Liver (tissue), 9 donors: ENCODE measurements around the gene SCAMP1. TPM values are rescaled to one million over a fixed set of nuclear protein-coding genes. Genes with fewer than 3 reads are reported as not detected.
"Not testable (repeated sequence)": the region's sequence is repeated elsewhere in the genome, so short reads cannot be mapped to it uniquely, and the experiment has no call there.

ENCODE experiments used
- DNase-seq: peaks from one replicate; pipeline ENCODE4 v3.0.0-alpha.2; 2017; ENCODE audit warnings: low spot score
- H3K27ac ChIP-seq, 2 donors: one replicate each; pipeline ENCODE4 v1.7.0; 2013; ENCODE audit warnings: inconsistent platforms in 2 of 2, low read length in 2 of 2, control low read depth in 1 of 2, low read depth in 1 of 2, mild to moderate bottlenecking in 1 of 2
- H3K27me3 ChIP-seq, 4 donors: one replicate each; pipeline versions ENCODE4 v1.6.1 to v1.7.0; 2013; ENCODE audit warnings: low read length in 3 of 4, inconsistent platforms in 1 of 4, mild to moderate bottlenecking in 1 of 4, moderate library complexity in 1 of 4; ENCODE audit not compliant: control insufficient read depth in 4 of 4, insufficient read depth in 4 of 4
- H3K36me3 ChIP-seq, 4 donors: one replicate each; pipeline versions ENCODE4 v1.6.1 to v1.7.0; 2013; ENCODE audit warnings: low read length in 3 of 4, mild to moderate bottlenecking in 3 of 4, low read depth in 1 of 4, moderate library complexity in 1 of 4; ENCODE audit not compliant: control insufficient read depth in 4 of 4, insufficient read depth in 3 of 4
- H3K4me1 ChIP-seq, 4 donors: one replicate each; pipeline versions ENCODE4 v1.6.1 to v1.7.0; 2013; ENCODE audit warnings: low read length in 3 of 4, mild to moderate bottlenecking in 3 of 4, moderate library complexity in 1 of 4; ENCODE audit not compliant: control insufficient read depth in 4 of 4, insufficient read depth in 4 of 4
- H3K4me3 ChIP-seq, 3 donors: one replicate each; pipeline versions ENCODE4 v1.6.1 to v1.7.0; 2013; ENCODE audit warnings: low read length in 3 of 3, control low read depth in 1 of 3, low read depth in 1 of 3, mild to moderate bottlenecking in 1 of 3
- H3K9ac ChIP-seq, 2 donors: one replicate each; pipeline ENCODE4 v1.7.0; 2013; ENCODE audit warnings: low read length in 2 of 2, mild to moderate bottlenecking in 2 of 2, moderate library complexity in 2 of 2, control low read depth in 1 of 2, low read depth in 1 of 2
- H3K9me3 ChIP-seq, 4 donors: one replicate each; pipeline versions ENCODE4 v1.6.1 to v1.7.0; 2013; ENCODE audit warnings: low read length in 3 of 4; ENCODE audit not compliant: control insufficient read depth in 4 of 4
- ATF3 ChIP-seq: IDR thresholded peaks from 2 replicates; pipeline ENCODE4 v1.6.1; 2016; ENCODE audit warnings: antibody characterized with exemption
- CTCF ChIP-seq: fragments of 150-350 bp; IDR thresholded peaks from 2 replicates; pipeline ENCODE4 v1.5.1; 2017; ENCODE audit warnings: improper control_type of control experiment, low read depth, low read length; ENCODE audit not compliant: missing input control
- EGR1 ChIP-seq, 2 donors: IDR thresholded peaks; 2 replicates each; pipeline ENCODE4 v1.6.1; 2016 to 2018; ENCODE audit warnings: antibody characterized with exemption in 2 of 2, low read depth in 2 of 2
- FOXA1 ChIP-seq: IDR thresholded peaks from 2 replicates; pipeline ENCODE4 v1.6.1; 2016; ENCODE audit warnings: antibody characterized with exemption
- FOXA2 ChIP-seq: IDR thresholded peaks from 2 replicates; pipeline ENCODE4 v1.6.1; 2016; ENCODE audit warnings: antibody characterized with exemption
- HNF4A ChIP-seq, 2 donors: conservative IDR thresholded peaks; 2 replicates each; pipeline ENCODE4 v1.6.1; 2016; ENCODE audit warnings: antibody characterized with exemption in 2 of 2, mild to moderate bottlenecking in 2 of 2
- JUND ChIP-seq, 2 donors: IDR thresholded peaks; 2 replicates each; pipeline ENCODE4 v1.6.1; 2016; ENCODE audit warnings: antibody characterized with exemption in 2 of 2
- MAX ChIP-seq: IDR thresholded peaks from 2 replicates; pipeline ENCODE4 v1.6.1; 2016; ENCODE audit warnings: antibody characterized with exemption
- RAD21 ChIP-seq, 2 donors: IDR thresholded peaks; 2 replicates each; pipeline ENCODE4 v1.6.1; 2016; ENCODE audit warnings: antibody characterized with exemption in 2 of 2, mild to moderate bottlenecking in 2 of 2
- REST ChIP-seq: IDR thresholded peaks from 2 replicates; pipeline ENCODE4 v1.6.1; 2016; ENCODE audit warnings: antibody characterized with exemption, mild to moderate bottlenecking
- SP1 ChIP-seq: IDR thresholded peaks from 2 replicates; pipeline ENCODE4 v1.6.1; 2018; ENCODE audit warnings: antibody characterized with exemption, mild to moderate bottlenecking
- TAF1 ChIP-seq: conservative IDR thresholded peaks from 2 replicates; pipeline ENCODE4 v1.6.1; 2016; ENCODE audit warnings: antibody characterized with exemption, mild to moderate bottlenecking
- YY1 ChIP-seq: IDR thresholded peaks from 2 replicates; pipeline ENCODE4 v1.6.1; 2016; ENCODE audit warnings: antibody characterized with exemption, mild to moderate bottlenecking
- WGBS: extraction: QIAGEN DNeasy Blood & Tissue Kit; methylation state at CpG from one replicate; pipeline ENCODE4 v1.1.7; 2013; 5-methylcytosine and 5-hydroxymethylcytosine counted together
- polyA plus RNA-seq, 2 donors: library from polyadenylated mRNA; stranded (reverse) in 1 of 2; unstranded in 1 of 2; fragments of 200-250 nt in 1 of 2; fragments of >200 nt in 1 of 2; fragmentation: Nextera tagmentation in 1 of 2; extraction: Ambion mirVana in 1 of 2; gene quantifications; one replicate each; pipeline versions ENCODE4 v1.2.1 to v1.2.3, GENCODE V29; 2013 to 2015
- total RNA-seq, 2 donors: library from RNA; depleted of rRNA; stranded (reverse); fragments of >200 nt; gene quantifications; one replicate each; pipeline ENCODE4 v1.2.3, GENCODE V29; 2014
- donor health status: healthy.
- donor health status: healthy.
- donor health status: healthy.
- donor health status: healthy.
- donor health status: healthy.

Gene SCAMP1
- total and polyA plus RNA-seq, 4 donors = 5.9 to 15.0 (median 9.0) TPM

GRCh38 chr5:78355561-78355960 is 4.9 kb upstream of the SCAMP1 start:
- Histone ChIP-seq H3K36me3 (no peaks in the 10 kb centered on the region), H3K27ac (no peak overlapping the region), H3K27me3 (no peaks in the 10 kb centered on the region), H3K9ac (no peak overlapping the region), H3K4me1 (peaks cover 0 to 10% (median 6%) of the 10 kb centered on the region in 4 donors), H3K4me3 (no peak overlapping the region), H3K9me3 (no peaks in the 10 kb centered on the region)
- TF ChIP-seq MAX = no peak
- WGBS = 90% methylated on average over 2 of the region's 2 CpGs
- no peak for DNase-seq

- Histone ChIP-seq H3K4me1 (peaks cover 5 to 14% (median 7%) of the 10 kb centered on the region in 4 donors), H3K9ac (peak overlapping the region; percentile 67 to 88), H3K4me3 (peak overlapping the region; percentile 82 to 90 (median 85))
- not testable (repeated sequence) for DNase-seq, H3K9me3 ChIP-seq, H3K27me3 ChIP-seq, H3K36me3 ChIP-seq, H3K27ac ChIP-seq
- 84% methylated on average over 19 of the region's 19 CpGs for WGBS
Observed at GRCh38 chr5:78359455-78359830, 974 bp upstream of the SCAMP1 start.

GRCh38 chr5:78360674-78360923 is 182 bp downstream of the SCAMP1 start:
- WGBS = under 1% methylated on average over 26 of the region's 26 CpGs
- Histone ChIP-seq H3K4me1 (peaks cover 5 to 14% (median 7%) of the 10 kb centered on the region in 4 donors), H3K27me3 (no peaks in the 10 kb centered on the region), H3K27ac (peak overlapping the region; percentile 90 to 92), H3K9ac (peak overlapping the region; percentile 52 to 80), H3K4me3 (peak overlapping the region; percentile 85 to 90 (median 89)), H3K36me3 (no peaks in the 10 kb centered on the region), H3K9me3 (no peaks in the 10 kb centered on the region)
- no peak for TF ChIP-seq YY1
- no peak for TF ChIP-seq JUND (IDR thresholded peaks at IDR 0.05)
- TF ChIP-seq TAF1 = no peak
- no peak for TF ChIP-seq FOXA1
- TF ChIP-seq ATF3 = no peak
- TF ChIP-seq REST = no peak
- no peak for DNase-seq

GRCh38 chr5:78360924-78361630 is 660 bp downstream of the SCAMP1 start:
- WGBS = under 1% methylated on average over 36 of the region's 36 CpGs
- H3K9me3 ChIP-seq = no peaks in the 10 kb centered on the region
- peaks cover 5 to 14% (median 7%) of the 10 kb centered on the region in 4 donors for H3K4me1 ChIP-seq
- H3K4me3 ChIP-seq = peak overlapping the region; percentile 85 to 90 (median 89)
- peak; percentile 67 for DNase-seq
- H3K9ac ChIP-seq = peak overlapping the region; percentile 52 to 80
- H3K27ac ChIP-seq = peak overlapping the region; percentile 90 to 92
- H3K36me3 ChIP-seq = no peaks in the 10 kb centered on the region
- no peaks in the 10 kb centered on the region for H3K27me3 ChIP-seq
- peak; percentile 26 for TF ChIP-seq SP1
- TF ChIP-seq FOXA2 = peak; percentile 11
- peak; percentile 28 to 33 for TF ChIP-seq RAD21 (IDR thresholded peaks at IDR 0.05)
- TF ChIP-seq REST = peak; percentile 31
- no peak for TF ChIP-seq FOXA1
- TF ChIP-seq EGR1 (IDR thresholded peaks at IDR 0.05; ENCODE audit: low read depth in 2 of 2) = no peak
- TF ChIP-seq HNF4A (conservative IDR thresholded peaks at IDR 0.05) = peak in 1 of 2 donors; percentile 29
- TF ChIP-seq CTCF = peak; percentile 23
